Coronary artery (tissue), 2 donors: ENCODE results near the gene ZNF71.

ENCODE experiments used
- DNase-seq: peaks from one replicate; pipeline ENCODE4 v3.0.0-alpha.2; 2017; ENCODE audit warnings: low spot score
- H3K27ac ChIP-seq, 2 donors: fragments of 200-600 bp; sonication (generic); one replicate each; pipeline ENCODE4 v1.5.1; 2016 to 2019
- H3K4me3 ChIP-seq: fragments of 200-600 bp; sonication (generic); 2 replicates; pipeline ENCODE4 v1.5.1; 2016; ENCODE audit warnings: mild to moderate bottlenecking, moderate library complexity
- CTCF ChIP-seq: fragments of 200-600 bp; sonication (generic); IDR thresholded peaks from one replicate; pipeline ENCODE4 v1.5.1; 2019; ENCODE audit warnings: antibody characterized with exemption

ZNF71 gene

GRCh38 chr19:56639217-56639616, 44.1 kb downstream of the ZNF71 start:
- no peak for TF ChIP-seq CTCF
- DNase-seq: no peak
- no peak overlapping the region for H3K27ac ChIP-seq
- H3K4me3 ChIP-seq: no peak overlapping the region

DNA sequence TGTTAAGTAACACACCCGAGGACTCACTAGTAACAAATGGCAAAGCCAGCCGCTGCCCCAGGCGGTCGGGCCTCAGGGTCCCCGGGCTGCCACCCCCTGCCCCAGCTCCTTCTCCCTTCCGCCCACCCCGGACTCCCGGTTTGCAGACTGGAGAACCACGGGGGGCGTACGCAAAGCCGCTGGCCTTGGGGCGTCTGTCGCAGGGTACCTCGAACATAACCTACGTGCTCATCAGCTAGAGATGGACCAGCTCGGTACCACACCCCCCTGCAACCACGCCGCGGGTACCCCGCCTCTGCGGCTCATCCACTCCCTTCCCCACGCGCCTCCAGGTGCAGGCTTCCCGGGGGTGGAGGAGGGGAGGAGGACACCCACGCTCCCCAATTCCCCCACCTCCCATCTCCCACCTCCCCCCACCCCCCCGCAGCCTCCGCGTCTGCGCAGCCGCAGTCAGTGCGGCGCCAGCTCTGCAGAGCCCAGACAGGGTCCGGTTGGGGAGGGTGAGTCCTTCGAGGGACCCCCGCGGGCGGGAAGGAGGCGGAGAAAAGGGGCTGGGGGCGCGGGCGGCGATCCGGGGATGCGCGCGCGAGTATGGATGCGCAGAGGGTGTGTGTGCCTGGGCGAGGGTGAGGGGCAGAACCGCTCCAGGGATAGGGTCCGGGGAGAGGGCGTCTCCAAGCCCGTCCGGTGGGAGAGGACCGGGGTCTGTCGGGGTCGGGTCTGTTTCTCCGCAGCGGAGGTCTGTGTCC, 47.8 kb downstream of the ZNF71 start, which contains the start of gene SMIM17:
TSS of gene SMIM17 (plus strand) at position 449 of the 749 bp plus-strand sequence. CDS start 2,509 bp downstream, outside the sequence.
- no peak within 1 kb of the TSS for H3K27ac ChIP-seq
- TF ChIP-seq CTCF: no peak
- no peak within 1 kb of the TSS for H3K4me3 ChIP-seq
- no peak for DNase-seq

GRCh38 chr19:56643460-56643955, 48.4 kb downstream of the ZNF71 start:
- Histone ChIP-seq H3K4me3 (no peak overlapping the region), H3K27ac (no peak overlapping the region)
- DNase-seq: no peak
- TF ChIP-seq CTCF: no peak

GRCh38 chr19:56654151-56654550, 59.0 kb downstream of the ZNF71 start:
- H3K4me3 ChIP-seq: no peak overlapping the region
- no peak overlapping the region for H3K27ac ChIP-seq
- DNase-seq: no peak
- TF ChIP-seq CTCF: no peak

DNA sequence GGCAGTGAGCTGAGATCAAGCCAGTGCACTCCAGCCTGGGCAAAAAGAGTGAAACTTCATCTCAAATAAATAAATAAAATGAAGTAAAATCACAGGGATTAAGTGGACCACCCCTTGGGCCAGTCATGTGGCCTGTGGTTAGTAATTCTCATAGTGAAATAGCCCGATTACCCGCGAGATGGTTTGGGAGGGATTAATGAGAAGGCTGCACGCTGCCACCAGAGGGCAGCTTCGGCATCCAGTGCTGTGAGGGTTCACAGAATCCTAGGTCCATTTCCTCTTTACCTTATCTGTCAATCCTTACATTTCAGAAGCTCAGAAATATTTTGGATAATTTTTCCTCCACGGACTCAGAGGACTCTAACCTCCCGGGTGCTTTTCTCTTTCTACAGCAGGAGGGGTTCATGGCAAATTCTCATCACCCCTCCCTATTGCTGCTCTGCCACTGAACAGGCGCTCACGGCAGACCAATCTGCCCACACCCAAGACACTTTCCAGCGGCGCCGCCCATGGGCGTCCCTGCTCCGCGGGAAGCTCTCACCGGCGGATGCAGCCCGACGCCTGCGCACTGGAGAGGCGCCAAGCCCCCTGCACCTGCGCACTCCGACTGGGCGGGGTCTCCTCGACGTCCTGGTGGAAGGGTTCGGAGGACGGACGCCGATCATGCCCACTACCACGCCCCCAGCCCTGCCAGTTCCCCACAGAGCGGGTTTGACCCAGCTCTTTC, 65.4 kb downstream of the ZNF71 start:
- Histone ChIP-seq H3K27ac (no peak overlapping the region), H3K4me3 (peak overlapping the region; percentile 59)
- no peak for TF ChIP-seq CTCF
- no peak for DNase-seq

DNA sequence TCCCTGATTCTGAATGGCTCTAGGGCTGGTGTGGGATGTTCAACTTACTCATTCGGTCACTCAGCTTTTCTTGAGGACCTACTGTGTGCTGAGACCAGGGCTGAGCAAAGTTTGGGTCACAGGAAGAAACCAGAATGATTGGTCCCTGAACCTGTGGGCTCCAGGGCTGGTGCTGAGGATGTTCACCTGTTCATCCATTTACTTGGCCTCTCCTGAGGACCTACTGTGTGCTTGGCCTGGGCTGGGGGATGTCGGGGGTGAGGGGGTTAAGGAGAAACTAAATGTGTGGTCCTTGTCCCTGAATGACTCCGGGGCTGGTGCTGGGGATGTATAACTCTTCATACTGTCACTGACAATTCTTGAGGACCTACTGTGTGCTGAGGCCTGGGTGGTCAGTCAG, 66.1 kb downstream of the ZNF71 start:
- no peak for TF ChIP-seq CTCF
- Histone ChIP-seq H3K4me3 (no peak overlapping the region), H3K27ac (no peak overlapping the region)
- no peak for DNase-seq
